PC-3 (cell line): ENCODE measurements around the gene CACNA1H. TPM values are rescaled to one million over a fixed set of nuclear protein-coding genes. Genes with fewer than 3 reads are reported as not detected.

ENCODE experiments used
- ATAC-seq: fragments of 200-7000 bp; cut with Tn5 transposase; 2 replicates; pipeline ENCODE4 v1.9.1; 2020; ENCODE audit warnings: mild to moderate bottlenecking, moderate library complexity
- BruUV-seq: library from RNA; stranded (reverse); fragments of 400-500 nt; replicated peaks from 2 replicates; lab custom pipeline; 2021; lab: Mats Ljungman, UMichigan
- CTCF ChIA-PET: fragments of 300-600 bp; sonication (Branson Sonifier 250); formaldehyde crosslinking; loops from one replicate; lab custom pipeline; 2022; ENCODE audit warnings: antibody characterized with exemption; lab: Charles Lee
- POLR2A ChIA-PET: fragments of 300-600 bp; sonication (Branson Sonifier 250); formaldehyde crosslinking; loops from one replicate; lab custom pipeline; 2022; ENCODE audit warnings: antibody characterized with exemption; ENCODE audit not compliant: unreplicated experiment; lab: Charles Lee
- DNase-seq: peaks from one replicate; pipeline ENCODE4 v3.0.0-alpha.2; 2015
- H2AFZ ChIP-seq: fragments of 300-600 bp; sonication (generic); 2 replicates; pipeline ENCODE4 v1.6.0; 2016; ENCODE audit warnings: antibody characterized with exemption, low read length
- H3F3A ChIP-seq: fragments of 300-600 bp; sonication (generic); one replicate; pipeline ENCODE4 v1.6.0; 2017; ENCODE audit warnings: antibody characterized with exemption, low read length, control low read depth, mild to moderate bottlenecking; ENCODE audit not compliant: unreplicated experiment
- H3K27ac ChIP-seq: fragments of 300-600 bp; sonication (generic); 2 replicates; pipeline ENCODE4 v1.5.1; 2016; ENCODE audit warnings: mild to moderate bottlenecking, low read length
- H3K27me3 ChIP-seq: fragments of 300-600 bp; sonication (generic); 2 replicates; pipeline ENCODE4 v1.6.1; 2016; ENCODE audit warnings: low read length, mixed read lengths
- H3K36me3 ChIP-seq: fragments of 300-600 bp; sonication (generic); 2 replicates; pipeline ENCODE4 v1.6.1; 2016; ENCODE audit warnings: low read depth, mixed run types, low read length, mixed read lengths
- H3K4me1 ChIP-seq: fragments of 300-600 bp; sonication (generic); 2 replicates; pipeline ENCODE4 v1.5.1; 2016; ENCODE audit warnings: low read length; ENCODE audit not compliant: insufficient read depth
- H3K4me2 ChIP-seq: fragments of 300-600 bp; sonication (generic); 2 replicates; pipeline ENCODE4 v1.6.0; 2016; ENCODE audit warnings: low read length
- H3K4me3 ChIP-seq: fragments of 300-600 bp; sonication (generic); 2 replicates; pipeline ENCODE4 v1.5.1; 2016; ENCODE audit warnings: mild to moderate bottlenecking, low read length, mixed read lengths
- H3K79me2 ChIP-seq: fragments of 300-600 bp; sonication (generic); 2 replicates; pipeline ENCODE4 v1.6.1; 2017; ENCODE audit warnings: low read length, mixed read lengths
- H3K9ac ChIP-seq: fragments of 300-600 bp; sonication (generic); 2 replicates; pipeline ENCODE4 v1.6.0; 2016; ENCODE audit warnings: mild to moderate bottlenecking, low read length
- H3K9me2 ChIP-seq: fragments of 300-600 bp; sonication (generic); replicated peaks from 2 replicates; pipeline ENCODE4 v1.6.1; 2016; ENCODE audit warnings: mixed run types, low read length, mixed read lengths
- H3K9me3 ChIP-seq: fragments of 300-600 bp; sonication (generic); 2 replicates; pipeline ENCODE4 v1.6.1; 2016; ENCODE audit warnings: low read length, mixed read lengths
- H4K20me1 ChIP-seq: fragments of 300-600 bp; sonication (generic); 2 replicates; pipeline ENCODE4 v1.6.1; 2016; ENCODE audit warnings: low read length, mixed read lengths
- EZH2 ChIP-seq: fragments of 300-600 bp; sonication (generic); IDR thresholded peaks from one replicate; pipeline ENCODE4 v1.6.1; 2017; ENCODE audit warnings: antibody characterized with exemption, mild to moderate bottlenecking, low read length; ENCODE audit not compliant: unreplicated experiment
- EZH2phosphoT487 ChIP-seq: fragments of 300-600 bp; sonication (generic); IDR thresholded peaks from 2 replicates; pipeline ENCODE4 v1.6.1; 2018; ENCODE audit warnings: mild to moderate bottlenecking, antibody characterized with exemption, low read length, borderline replicate concordance
- intact Hi-C: fragments of 100-400 bp; cut with micrococcal nuclease; formaldehyde crosslinking; loops from 2 replicates; pipeline ENCODE4 v1.9.0; 2023
- total RNA-seq: library from RNA; depleted of rRNA; stranded (reverse); fragments of >200 nt; gene quantifications from 2 replicates; pipeline ENCODE4 v1.2.3, GENCODE V29; 2014
- TF ChIP-seq, protein P1 (sequence below): fragments of 300-600 bp; sonication (generic); conservative IDR thresholded peaks from 2 replicates; pipeline ENCODE4 v1.5.1; 2017; ENCODE audit warnings: antibody characterized with exemption, low read depth, mild to moderate bottlenecking, low read length

The CACNA1H gene
- total RNA-seq, 1 experiment from 2014 or later, result 4.1 TPM

- H3K4me1 ChIP-seq, result no peaks in the 10 kb centered on the region
- H2AFZ ChIP-seq, result no peak overlapping the region
- H3K9ac ChIP-seq, result no peak overlapping the region
- intact Hi-C loops, result no loop called here
- DNase-seq (no peak), ATAC-seq (no peak)
- no peaks in the 10 kb centered on the region for H3K9me2 ChIP-seq
- H3K27me3 ChIP-seq, result no peaks in the 10 kb centered on the region
- no peak overlapping the region for H3K4me2 ChIP-seq
- no peaks in the 10 kb centered on the region for H4K20me1 ChIP-seq
- ChIA-PET CTCF (no interaction called here), POLR2A (no interaction called here)
- H3F3A ChIP-seq, result no peaks in the 10 kb centered on the region
- no peak overlapping the region for H3K27ac ChIP-seq
- H3K4me3 ChIP-seq, result no peak overlapping the region
- H3K9me3 ChIP-seq, result no peaks in the 10 kb centered on the region
- BruUV-seq, result no TSS peak
- TF ChIP-seq EZH2 (no peak), EZH2phosphoT487 (no peak)
- TF ChIP-seq, protein P1, sequence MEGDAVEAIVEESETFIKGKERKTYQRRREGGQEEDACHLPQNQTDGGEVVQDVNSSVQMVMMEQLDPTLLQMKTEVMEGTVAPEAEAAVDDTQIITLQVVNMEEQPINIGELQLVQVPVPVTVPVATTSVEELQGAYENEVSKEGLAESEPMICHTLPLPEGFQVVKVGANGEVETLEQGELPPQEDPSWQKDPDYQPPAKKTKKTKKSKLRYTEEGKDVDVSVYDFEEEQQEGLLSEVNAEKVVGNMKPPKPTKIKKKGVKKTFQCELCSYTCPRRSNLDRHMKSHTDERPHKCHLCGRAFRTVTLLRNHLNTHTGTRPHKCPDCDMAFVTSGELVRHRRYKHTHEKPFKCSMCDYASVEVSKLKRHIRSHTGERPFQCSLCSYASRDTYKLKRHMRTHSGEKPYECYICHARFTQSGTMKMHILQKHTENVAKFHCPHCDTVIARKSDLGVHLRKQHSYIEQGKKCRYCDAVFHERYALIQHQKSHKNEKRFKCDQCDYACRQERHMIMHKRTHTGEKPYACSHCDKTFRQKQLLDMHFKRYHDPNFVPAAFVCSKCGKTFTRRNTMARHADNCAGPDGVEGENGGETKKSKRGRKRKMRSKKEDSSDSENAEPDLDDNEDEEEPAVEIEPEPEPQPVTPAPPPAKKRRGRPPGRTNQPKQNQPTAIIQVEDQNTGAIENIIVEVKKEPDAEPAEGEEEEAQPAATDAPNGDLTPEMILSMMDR, result no peak
- H3K79me2 ChIP-seq, result no peaks in the 10 kb centered on the region
- H3K36me3 ChIP-seq, result no peaks in the 10 kb centered on the region
These were observed 57.6 kb downstream of the CACNA1H start for GRCh38 chr16:1210461-1210860.

- POLR2A ChIA-PET, result no interaction called here
These were observed 58.8 kb downstream of the CACNA1H start for GRCh38 chr16:1211451-1212268.

More at GRCh38 chr16:1211451-1212268, 58.8 kb downstream of the CACNA1H start:
- ATAC-seq (no peak), DNase-seq (no peak)
- no peaks in the 10 kb centered on the region for H3K9me2 ChIP-seq
- BruUV-seq, result no TSS peak
- CTCF ChIA-PET, result no interaction called here
- no peak overlapping the region for H3K4me2 ChIP-seq
- H3K79me2 ChIP-seq, result no peaks in the 10 kb centered on the region
- H3K36me3 ChIP-seq, result no peaks in the 10 kb centered on the region
- H3K9me3 ChIP-seq, result no peaks in the 10 kb centered on the region
- H2AFZ ChIP-seq, result no peak overlapping the region
- H3K4me3 ChIP-seq, result no peak overlapping the region
- H3F3A ChIP-seq, result no peaks in the 10 kb centered on the region
- TF ChIP-seq EZH2, result no peak
- TF ChIP-seq, protein P1, result no peak
- H4K20me1 ChIP-seq, result no peaks in the 10 kb centered on the region
- H3K4me1 ChIP-seq, result no peaks in the 10 kb centered on the region
- no peak overlapping the region for H3K27ac ChIP-seq
- H3K27me3 ChIP-seq, result no peaks in the 10 kb centered on the region
- intact Hi-C loops, result no loop called here
- no peak overlapping the region for H3K9ac ChIP-seq
